ENCODE measurements around the gene STARD8. TPM values are rescaled to one million over a fixed set of nuclear protein-coding genes. Genes with fewer than 3 reads are reported as not detected.

Gene STARD8
- total RNA-seq, 1 experiment from 2014 or later: 0.97 TPM

DNA sequence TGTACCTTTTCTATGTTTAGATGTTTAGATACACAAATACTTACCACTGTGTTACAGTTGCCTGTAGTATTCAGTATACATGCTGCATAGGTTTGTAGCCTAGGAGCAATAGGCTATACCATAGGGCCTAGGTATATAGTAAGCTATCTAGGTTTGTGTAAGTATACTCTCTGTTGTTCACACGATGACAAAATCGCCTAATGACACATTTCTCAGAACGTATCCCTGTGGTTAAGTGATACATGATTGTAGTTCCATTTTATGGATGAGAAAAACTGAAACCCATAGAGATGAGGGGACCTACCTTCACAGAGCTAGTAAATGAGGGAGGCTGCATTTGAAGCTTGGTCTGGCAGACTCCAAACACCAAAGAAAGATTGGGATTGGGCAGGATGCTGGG lies 102.0 kb downstream of the STARD8 start:
- no peak for DNase-seq (ENCODE audit: low spot score)

DNA sequence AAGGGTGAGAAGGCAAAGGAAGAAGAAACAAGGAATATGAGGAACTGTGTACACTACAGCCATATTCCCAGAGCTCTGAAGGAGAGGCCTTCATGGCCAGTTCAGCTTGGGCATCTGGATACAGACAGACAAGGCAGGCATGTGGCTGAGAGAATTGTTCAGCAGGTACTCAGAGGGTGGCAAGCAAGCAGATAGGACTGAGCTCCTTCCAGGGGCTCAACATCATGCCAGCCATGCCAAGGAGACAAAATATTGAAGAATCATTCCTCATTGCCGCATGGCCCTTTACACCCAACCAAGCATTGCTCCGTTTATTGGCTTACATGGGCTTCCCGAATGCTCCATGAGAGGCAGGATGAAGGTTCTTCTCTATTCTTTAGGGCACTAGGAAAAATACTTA lies 102.8 kb downstream of the STARD8 start:
- no peak for DNase-seq (ENCODE audit: low spot score)

DNA sequence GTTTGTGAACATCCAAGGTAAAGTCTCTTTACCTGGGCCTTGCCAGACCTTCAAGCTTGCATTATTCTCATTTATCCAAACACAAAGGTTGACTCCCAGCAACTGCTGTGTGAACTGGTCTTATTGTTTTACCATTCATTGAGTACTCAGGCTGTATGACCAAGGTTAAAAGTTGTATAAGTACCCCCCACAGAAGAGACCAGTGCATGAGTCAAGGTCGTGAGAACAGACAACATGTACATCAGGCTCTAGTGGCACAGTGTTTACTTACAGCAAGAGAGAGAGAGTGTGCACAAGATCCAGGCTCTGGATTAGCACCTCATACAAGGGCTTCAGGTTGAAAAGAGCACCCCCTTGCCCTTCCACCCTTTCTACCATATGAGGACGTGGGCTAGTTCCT lies 103.9 kb downstream of the STARD8 start:
- no peak for DNase-seq (ENCODE audit: low spot score)

DNA sequence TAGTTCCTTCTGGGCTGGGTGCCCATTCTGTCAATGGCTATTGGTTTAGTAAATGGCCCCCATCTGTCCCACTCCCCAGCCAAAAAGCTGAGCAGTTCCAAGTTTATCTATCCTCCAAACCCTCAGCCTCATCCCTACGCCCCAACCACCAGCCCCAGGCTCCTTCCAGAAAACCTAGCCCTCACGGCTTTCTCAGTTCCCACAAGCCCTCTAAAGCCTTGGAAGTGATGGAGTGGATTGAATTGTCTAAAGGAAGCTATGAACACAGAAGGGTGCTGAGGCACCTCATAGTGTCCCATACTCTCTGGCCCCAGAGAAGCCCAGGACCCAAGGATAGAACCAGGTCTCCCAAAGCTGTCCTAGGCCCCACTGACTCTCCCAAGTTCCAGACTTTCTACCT lies 105.8 kb downstream of the STARD8 start:
- DNase-seq (ENCODE audit: low spot score): no peak

DNA sequence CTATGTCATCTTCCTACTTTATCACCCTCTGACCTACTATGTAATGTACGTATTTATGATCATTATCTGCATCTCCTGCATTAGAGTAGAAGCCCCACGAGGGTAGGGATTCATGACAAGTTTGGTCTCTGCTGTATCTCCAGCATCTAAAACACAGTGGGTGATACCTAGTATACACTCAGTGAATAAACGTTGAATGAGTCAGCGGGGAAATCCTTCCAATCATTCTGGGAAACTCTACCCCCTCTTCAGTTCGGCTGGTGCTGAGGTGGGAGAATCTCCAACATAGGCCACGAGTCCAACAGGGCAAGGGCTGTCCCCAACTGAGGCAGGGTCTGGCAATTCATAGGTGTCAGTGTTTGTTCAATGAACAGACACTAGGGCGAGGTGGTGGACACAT lies 106.9 kb downstream of the STARD8 start:
- no peak for DNase-seq (ENCODE audit: low spot score)

DNA sequence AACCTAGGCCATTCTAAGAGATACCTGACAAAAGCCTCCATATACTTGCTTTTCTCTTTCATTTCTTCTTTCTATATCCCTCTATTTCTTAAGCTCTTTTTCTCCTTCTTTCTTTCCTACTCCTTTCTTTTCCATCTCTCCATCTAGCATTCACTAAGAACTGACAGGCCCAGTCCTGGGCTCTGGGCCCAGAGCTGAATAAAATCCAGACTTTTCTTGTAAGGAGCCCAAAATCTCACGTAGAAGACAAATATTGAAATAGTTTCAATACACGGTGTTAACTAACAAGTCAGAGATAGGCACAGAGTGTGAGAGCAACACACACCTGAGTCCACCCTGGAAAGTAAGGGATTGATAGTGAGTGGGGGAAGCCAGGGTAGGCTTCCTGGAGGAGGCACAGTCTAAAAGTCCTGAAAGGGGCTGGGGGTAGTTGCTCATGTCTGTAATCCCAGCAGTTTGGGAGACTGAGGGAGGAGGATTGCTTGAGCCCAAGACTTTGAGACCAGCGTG lies 108.2 kb downstream of the STARD8 start:
- DNase-seq (ENCODE audit: low spot score): no peak

DNA sequence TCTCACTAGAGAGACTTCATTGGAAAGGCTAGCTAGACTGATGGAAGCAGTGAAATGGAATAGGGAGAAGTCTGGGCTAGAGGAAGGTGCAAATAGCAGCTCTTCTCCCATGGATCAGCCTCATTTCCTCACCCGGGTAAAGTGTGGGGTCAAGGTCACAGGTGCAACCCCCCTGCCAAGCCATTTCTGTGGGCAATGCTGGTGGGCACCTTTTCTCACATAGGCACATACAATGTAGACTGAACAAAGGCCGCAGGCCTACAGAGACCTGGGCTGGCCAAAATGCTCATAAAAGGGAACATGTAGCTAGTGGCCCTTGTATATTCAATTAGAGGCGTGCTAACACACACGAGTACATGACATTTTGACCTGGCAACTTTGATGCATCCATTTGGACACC lies 109.9 kb downstream of the STARD8 start:
- no peak for DNase-seq (ENCODE audit: low spot score)

DNA sequence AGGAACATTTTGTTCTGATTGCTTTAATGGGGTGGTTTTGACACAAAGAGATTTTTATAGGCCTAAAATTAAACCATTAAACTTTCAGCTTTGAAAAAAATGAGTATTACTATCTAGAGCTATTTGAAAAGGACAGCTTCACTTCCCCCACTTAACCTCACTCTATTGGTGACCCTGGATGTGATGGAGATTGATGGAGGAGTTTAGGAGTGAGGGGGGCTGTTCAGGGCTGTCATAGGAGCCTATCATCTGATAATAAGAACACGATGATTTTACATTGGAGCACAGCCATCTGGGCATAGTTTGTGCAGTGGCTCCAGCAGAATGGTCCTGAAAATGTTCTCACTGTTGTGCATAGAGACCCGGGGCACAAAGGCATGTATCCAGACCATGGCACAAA lies 110.3 kb downstream of the STARD8 start:
- DNase-seq (ENCODE audit: low spot score): no peak

DNA sequence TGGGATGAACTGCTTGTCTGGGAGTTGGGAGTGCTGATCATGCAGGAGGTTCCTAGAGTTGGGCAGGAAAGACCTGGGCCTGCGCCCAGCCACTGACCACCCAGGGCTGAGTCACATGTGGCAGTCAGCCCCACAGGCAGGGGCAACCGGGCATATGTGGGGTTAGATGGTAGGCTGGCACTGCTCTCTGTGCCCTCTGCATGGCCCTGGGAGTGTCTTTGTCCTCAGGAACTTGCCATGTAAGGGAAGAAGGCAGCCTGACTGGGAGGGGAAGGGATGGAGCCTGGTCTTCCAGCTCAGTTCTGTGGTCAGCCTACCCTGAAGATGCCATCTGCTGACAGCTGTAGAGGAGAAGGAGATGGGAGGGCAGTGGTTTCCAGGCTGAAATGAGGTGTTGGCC lies 111.2 kb downstream of the STARD8 start:
- no peak for DNase-seq (ENCODE audit: low spot score)

DNA sequence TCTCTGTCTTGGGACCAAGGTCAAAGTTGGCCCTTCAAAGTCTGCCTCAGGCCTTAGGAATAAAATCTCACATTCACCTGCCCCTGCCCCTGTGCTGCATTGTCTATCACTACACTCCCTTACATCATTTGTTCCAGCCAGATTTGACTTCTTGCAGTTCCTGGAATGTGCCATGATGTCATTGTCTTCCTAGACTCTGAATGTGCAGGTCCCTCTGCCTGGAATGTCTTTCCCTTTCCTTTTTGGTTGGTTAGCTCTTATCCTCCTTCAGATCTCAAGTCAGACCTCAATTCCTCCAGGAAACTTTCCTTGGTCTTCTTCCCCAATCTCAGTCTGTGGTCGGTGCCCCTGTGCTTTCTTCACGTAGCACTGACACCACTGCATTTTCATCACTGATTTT lies 113.6 kb downstream of the STARD8 start:
- DNase-seq (ENCODE audit: low spot score): no peak

DNA sequence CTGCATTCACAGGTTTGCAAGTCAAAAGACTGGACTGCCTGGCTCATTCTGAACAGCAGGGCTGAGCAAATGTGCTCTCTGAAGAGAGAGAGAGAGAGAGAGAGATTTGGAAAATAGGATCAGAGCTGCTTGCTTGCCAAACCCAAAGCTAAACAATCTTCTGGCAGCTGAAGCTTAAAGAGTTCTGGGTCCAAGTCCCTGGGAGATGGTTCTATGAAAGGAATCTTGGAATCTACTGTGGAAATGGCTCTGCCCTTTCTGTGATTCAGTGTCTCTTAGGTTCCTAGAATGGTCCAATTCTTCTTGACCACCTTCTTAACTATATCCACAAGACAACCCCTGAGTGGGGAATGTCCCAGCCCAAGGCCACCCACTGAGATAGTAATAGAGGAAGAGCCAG lies 115.3 kb downstream of the STARD8 start:
- DNase-seq (ENCODE audit: low spot score): no peak

DNA sequence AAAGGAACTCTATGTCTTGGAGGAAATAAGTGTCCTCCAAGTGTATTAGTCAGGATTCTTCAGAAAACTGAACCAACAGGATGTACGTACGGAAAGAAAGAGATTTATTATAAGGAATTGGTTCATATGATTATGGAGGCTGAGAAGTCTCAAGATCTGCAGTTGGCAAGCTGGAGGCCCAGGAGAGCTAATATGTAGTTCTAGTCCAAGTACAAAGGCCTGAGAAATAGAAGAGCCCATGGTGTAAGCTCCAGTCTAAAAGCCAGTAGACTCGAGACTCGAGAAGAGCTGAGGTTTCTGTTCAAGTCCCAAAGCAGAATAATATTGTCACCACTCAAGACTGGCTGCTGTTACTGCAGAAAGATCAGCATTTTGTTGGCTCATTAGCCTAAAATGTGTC lies 116.0 kb downstream of the STARD8 start:
- DNase-seq (ENCODE audit: low spot score): no peak

Small RNA genes within 50 kb of the gene (small RNA-seq; reads per million reads assigned to genes)
- gene COX6CP12: not detected

Other genes starting within 250 kb of the STARD8 start
- gene OPHN1, start 214.2 kb upstream of the STARD8 start, total RNA-seq (2014; rRNA removed; shearing (Covaris generic)): 6.9 and 17.7 TPM in 2 replicates
- gene YIPF6, start 148.6 kb upstream of the STARD8 start, total RNA-seq (2014; rRNA removed; shearing (Covaris generic)): 20.9 and 27.7 TPM in 2 replicates
- gene EFNB1, start 181.4 kb downstream of the STARD8 start, total RNA-seq (2014; rRNA removed; shearing (Covaris generic)): 285 and 300 TPM in 2 replicates